ENCODE measurements around the gene MGAT4D.
A peak's percentile ranks its signal among the peaks of the same experiment; 100 is the strongest.
"Not testable (repeated sequence)": the region's sequence is repeated elsewhere in the genome, so short reads cannot be mapped to it uniquely, and the experiment has no call there.

MGAT4D gene

DNA sequence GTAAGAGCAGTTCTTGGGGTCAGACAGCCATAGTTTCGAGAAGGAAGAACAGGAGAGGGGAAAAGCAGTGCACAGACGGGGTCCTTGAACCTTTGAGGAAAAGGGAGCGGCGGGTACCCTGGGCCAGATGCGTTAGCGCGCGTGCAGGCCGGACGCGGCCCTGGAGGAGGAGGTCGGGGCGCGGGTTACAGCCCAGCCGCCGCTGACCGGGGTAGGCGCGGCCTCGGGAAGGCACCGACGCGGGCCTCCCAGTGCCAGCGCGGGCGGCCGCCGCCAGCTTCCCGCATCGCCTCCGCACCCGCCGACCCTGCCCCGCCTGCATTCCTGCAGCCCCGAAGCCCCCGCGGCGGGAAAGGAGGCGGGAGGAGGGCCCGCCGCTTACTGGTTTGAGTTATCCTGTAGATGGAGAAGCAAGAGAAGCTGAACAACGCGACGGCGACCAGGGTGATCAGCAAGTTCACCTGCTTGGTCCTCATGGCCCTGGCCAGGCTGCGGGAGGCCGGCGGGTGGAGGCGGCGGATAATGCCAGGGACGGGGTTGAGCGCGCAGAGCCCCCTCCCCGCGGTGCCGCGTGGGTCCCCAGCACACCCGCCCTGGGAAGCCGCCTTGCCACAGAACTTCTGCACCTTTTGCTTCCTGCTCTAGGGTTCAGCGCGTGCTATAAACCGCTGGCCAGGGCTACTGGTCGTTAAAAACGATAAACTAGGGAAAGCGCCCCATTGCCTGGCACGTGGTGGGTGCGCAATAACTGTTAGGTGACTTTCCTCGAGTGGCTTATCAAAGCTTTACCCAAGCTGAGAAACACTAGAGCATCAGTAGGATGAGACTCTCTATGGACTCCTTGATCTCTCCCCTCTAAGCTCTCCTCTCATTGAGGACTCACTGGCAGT lies at the start of gene MGAT4D:
Gene MGAT4D, minus strand, starts transcription at position 547 of the 890 bp plus-strand sequence. Its CDS starts 71 bp downstream, at position 476.
- no peak for DNase-seq (ENCODE audit: low read depth, low spot score)

- no peak for DNase-seq (ENCODE audit: low read depth, low spot score)
These were observed 35.9 kb upstream of the MGAT4D start for GRCh38 chr4:140533951-140534480.

DNA sequence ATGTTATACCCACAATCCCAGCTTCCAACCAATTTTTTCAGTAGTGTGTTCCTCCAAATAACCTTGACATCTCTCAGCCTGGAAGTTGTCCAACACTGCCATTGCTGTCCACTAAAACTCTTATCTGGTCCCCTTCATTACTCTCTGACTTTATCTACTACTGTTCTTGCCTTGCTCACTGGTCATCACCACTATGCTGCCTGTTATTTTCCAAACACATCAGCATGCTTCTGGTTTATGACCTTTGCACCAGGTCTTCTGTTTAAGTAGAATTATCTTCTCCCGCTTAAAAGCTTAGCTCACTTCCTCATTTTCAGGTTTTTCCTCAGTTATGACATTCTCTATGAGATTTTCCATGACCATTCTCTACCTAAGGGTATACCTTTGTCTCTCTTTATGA lies 31.3 kb upstream of the MGAT4D start:
- DNase-seq (ENCODE audit: low read depth, low spot score), result no peak

DNA sequence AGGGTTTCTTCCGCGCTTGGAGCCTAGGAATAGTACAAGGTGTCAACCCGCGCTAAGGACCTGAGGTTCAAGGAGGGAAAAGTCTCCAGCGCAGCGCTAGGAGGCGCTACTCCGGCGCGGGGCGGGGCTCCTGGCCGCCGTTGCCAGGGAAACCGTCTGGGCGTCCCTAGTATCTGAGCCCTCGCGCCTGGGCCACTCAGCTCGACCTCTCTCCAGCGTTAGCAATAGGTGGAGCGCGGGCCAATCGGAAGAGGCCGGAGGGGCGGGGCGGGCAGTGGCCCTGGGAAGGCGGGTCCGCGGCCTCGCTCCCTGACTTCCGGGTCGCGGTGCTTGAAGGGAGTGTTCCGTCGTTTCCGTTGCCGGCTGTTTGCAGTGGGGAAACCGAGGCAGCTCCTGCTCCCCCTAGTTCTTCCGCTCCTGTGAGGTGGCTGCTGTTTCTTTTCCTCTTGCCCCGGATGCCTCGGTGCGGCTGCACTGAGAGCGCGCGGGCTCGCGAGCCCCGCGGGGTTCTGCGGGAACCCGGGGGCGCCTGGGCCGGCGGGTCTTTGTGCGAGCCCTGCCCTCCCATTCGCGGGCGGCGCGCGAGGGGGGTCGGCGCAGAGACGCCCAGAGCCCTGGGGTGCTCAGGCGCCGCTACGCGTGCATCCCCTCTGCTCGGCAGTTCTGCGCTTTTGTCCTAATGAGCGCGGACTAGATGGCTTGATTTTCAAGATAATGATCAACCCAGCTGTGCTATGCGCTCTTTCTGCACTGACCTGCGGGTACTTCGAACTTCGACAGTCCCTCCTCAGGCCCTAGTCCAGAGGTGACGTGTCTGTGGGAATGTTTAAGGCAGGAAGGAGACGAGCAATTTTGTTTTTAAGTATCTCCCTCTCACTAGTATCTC lies 26.0 kb upstream of the MGAT4D start, which contains the start of gene ELMOD2:
Gene ELMOD2, plus strand, starts transcription at position 312 of the 886 bp plus-strand sequence. CDS start 1,261 bp downstream, outside the sequence.
- peak; percentile 72 for DNase-seq (ENCODE audit: low read depth, low spot score)

DNA sequence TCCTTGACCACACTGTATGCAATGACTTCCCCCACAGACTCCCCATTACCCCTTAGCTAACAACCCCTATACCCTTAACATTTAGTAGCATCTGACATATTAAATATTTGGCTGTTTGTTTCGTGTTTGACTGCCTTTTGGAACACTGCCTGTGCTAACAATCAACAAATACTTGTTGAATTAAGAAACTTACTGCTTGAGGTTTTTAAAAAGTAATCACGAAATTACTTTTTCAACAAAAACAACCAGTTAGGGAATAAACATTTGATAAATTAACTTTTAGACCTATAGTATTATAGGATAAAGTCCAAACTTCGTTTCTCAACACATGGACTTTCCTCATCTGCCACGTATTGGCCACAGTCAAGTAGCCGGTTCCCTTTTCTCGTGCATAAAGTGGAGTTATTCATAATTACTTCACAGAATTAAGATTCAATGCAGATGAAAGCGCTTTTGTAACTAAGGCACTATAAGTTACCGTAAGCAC lies 25.3 kb upstream of the MGAT4D start:
- no peak for DNase-seq (ENCODE audit: low read depth, low spot score)

DNA sequence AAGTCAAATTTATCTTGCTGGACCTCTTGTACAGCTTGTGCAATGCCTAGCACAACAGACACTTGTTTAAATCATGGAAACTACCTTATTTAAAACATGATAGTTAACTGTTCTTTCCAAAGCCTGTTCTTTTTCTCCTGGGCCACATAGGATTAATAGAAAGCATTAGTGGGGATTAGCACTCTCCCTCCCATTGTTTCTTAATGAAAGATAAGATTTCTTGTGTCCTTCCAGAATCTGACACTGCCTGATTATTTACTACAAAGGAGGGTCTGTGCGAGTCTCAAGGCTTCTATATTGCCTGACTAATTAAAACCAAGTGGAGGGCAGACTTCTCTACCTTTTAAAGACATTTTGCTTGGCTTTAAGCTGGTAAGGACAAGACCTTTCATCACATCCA lies 17.3 kb upstream of the MGAT4D start:
- no peak for DNase-seq (ENCODE audit: low read depth, low spot score)

DNA sequence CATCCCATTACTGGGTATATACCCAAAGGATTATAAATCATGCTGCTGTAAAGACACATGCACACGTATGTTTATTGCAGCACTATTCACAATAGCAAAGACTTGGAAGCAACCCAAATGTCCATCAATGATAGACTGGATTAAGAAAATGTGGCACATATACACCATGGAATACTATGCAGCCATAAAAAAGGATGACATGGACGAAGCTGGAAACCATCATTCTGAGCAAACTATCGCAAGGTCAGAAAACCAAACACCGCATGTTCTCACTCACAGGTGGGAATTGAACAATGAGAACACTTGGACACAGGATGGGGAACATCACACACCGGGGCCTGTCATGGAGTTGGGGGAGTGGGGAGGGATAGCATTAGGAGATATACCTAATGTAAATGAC lies 15.7 kb upstream of the MGAT4D start:
- DNase-seq (ENCODE audit: low read depth, low spot score), result not testable (repeated sequence)

GRCh38 chr4:140504261-140504660 lies 6.2 kb upstream of the MGAT4D start:
- no peak for DNase-seq (ENCODE audit: low read depth, low spot score)

DNA sequence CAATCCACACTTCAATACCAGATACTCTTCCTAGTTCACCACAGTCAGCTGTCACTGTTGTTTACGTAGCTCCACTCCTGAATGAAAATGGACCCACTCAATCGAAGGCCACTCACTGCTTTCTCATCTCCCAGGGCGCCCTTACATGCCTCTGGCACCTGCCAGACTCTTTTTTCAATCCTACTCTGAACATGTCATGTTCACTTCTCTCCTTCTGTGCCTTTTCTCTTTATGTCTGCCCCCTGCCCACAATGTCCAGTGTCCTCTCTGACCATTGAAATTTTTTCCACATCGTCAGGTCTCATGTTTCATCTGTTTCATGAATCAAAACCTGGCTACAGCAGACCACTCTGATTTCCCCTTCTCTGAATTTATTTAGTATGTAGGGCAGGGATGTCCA lies 1.3 kb upstream of the MGAT4D start:
- DNase-seq (ENCODE audit: low read depth, low spot score), result no peak

DNA sequence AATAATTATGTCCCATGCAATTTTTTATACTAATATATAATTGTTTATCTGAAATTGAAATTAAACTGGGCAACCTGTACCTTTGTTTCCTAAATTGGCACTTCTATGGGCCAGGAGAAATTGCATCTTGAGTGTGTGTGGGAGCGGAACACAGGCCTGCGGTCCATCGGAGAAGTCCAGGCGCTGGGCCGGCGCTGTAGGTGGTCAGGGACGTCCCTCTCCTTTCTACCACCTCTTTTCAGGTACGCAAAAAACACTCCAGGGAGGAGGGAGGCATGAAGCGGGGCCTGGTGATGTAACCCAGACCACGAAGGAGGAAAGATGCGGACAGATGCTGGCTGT lies 717 bp downstream of the MGAT4D start:
- DNase-seq (ENCODE audit: low read depth, low spot score), result no peak

DNA sequence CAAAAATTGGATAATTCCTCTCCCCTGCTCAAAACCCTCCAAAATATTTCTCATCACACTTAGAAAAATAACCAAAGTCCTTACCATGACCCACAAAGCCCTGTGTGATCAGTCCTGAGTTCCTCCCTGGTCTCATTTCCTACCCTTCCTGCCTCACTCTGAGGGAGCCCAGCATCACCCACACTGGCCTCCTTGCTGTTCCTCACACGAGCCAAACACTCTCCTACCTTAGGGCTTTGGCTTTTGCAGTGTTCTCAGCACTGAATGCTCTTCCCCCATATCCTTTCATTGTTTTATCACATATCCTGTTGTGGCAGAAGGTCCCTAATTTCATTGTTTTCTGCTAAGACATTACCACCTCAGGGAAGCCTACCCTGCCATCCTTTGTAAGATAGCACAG lies 12.2 kb downstream of the MGAT4D start:
- DNase-seq (ENCODE audit: low read depth, low spot score), result no peak

GRCh38 chr4:140483445-140483844 lies 14.6 kb downstream of the MGAT4D start:
- DNase-seq (ENCODE audit: low read depth, low spot score), result no peak

DNA sequence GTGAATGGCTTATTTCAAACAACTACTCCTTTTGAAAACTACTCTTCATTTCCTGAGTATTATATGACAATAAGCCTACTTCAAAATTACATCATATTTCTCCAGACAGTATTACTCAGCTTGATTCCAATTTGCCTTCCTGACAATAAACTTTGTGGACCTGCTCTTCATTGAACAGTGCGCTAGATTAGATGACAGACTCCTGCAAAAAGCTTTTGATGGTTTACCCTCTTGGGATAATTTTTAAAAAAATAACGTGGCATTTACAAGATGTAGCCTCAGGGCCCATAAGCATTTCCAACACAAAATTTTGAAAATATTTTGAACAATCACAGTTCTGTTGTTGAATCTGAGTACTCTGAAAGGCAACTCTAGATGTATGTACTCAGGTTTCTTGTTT lies 25.9 kb downstream of the MGAT4D start:
- DNase-seq (ENCODE audit: low read depth, low spot score), result no peak

DNA sequence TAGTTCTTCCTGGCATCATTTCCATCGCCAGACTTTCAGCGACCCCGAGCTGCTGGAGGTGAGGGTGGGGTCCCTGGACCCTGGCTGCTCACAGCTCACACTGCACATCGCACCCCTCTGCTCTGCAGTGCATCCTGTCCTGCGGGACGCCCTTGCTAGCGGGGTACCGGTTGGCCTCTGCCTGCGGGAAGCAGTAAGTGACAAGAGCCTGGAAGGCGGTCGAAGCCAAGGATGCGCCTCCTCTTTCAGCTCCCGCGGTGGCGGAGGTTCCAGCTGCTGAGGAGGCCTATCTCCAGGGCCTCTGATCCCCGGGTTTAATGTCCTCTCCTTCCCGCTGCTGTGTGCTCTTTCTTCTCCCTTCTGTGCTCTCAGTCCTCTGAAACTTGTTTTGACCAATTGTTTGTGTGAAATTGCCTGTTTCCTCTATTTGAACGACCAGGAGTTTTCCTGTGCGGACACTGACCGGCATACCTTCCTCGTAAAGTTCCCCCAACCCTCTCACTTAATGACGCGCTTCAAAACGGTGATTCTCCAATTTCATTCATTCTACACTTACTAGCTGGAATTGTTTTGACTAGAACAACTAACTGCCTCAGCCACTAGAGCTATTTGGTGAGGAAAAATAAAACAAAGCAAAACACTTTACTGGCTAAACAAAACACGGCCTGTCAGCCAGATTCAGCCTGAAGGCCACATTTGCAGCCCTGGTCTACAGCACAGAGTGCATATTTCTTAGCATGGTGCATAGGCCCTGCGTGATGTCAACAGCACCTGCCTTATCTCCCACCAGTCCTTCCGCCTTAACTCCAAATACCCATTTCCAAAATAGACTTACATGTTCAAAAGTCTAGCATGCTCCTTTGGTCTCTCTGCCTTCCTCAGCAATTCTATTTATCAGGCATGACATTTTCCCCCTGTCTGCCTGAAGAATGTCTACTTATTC lies 28.0 kb downstream of the MGAT4D start:
- DNase-seq (ENCODE audit: low read depth, low spot score), result no peak

DNA sequence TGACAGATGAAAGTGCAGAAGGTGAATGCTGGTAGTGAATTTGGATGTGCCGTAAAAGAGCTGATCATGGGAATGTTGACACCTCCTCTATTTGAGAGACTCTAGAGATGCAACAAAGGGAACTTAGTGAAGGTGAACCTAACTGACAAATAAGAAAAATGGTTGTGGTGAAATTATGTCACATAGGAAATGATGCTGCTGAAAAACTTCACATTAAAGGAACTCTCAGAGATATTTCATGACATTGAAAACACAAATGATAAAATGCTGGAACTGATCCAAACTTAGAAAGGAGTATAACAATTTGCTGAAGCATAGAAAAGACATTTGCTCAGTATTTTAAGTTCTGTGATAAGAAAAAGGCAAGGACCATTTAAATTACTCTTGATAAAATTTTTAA lies 31.9 kb downstream of the MGAT4D start:
- no peak for DNase-seq (ENCODE audit: low read depth, low spot score)

- DNase-seq (ENCODE audit: low read depth, low spot score), result no peak
These were observed 34.5 kb downstream of the MGAT4D start for GRCh38 chr4:140463614-140464013.

DNA sequence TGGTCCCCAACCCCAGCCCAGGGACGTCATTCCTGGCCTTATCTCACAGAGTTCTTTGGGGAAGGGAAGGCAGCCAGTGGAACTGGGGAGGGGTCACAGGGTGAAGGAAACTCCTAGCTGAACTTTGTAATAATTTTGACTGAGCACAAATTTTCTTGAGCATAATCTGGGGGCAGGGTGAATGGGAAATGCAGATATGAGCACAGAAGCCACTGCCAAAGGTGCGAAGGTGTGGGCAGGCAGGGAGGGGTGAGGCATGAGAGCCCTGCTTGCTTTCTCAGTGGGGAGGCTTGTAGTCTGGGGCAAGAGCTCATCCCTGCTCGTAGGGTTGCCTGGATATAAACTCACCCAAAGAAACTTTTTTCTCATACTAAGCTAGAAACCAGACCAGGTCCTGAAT lies 34.9 kb downstream of the MGAT4D start:
- DNase-seq (ENCODE audit: low read depth, low spot score), result no peak

DNA sequence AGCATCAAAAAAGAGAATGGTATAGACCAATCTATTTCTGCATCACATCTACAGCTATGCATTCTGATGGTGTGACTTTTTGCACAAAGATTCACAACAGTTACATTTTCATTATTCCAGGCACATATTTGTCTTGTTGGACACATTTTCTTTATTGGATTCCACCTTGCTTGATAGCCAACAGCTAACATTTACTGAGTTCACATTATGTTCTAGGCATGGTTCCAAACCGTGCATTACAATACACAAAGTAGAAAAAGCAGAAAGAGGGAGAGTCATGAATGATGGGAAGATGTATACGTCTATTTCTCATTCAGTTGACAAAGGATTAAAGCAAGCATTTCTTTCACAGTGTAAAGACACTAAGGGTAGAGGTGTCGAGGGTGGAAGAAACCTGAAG lies 47.7 kb downstream of the MGAT4D start:
- no peak for DNase-seq (ENCODE audit: low read depth, low spot score)

DNA sequence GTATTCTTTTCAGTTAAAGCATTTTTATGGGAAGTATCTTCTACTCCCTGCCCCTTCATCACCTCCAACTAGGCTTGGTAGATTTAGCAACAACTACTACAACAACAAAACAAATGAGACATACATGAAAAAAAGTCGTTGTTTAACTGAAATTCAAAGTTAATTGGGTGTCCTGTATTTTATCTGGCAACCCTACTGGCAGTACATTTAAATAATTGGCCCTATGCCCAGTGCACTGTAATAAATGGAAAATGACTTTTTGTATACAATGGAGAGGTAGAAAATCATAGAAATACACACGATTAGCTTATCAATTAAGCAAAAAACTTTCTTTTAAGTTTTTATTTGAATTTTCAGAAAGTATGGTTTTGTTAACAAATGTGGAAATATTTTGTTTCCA lies 49.3 kb downstream of the MGAT4D start:
- no peak for DNase-seq (ENCODE audit: low read depth, low spot score)

DNA sequence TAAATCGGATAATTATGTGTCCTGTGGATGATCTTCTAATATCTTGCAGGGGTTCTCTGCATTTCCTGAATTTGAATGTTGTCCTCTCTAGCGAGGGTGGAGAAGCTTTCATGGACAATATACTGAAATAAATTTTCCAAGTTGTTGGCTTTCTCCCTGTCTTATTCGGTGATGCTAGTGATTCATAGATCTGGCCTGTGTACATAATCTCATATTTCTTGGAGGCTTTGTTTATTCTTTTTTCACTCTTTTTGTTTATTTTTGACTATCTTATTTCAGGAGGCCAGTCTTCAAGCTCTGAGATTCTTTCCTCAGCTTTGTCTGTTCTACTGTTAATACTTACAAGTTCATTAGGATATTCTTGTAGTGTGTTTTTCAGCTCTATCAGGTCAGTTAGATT lies 49.9 kb downstream of the MGAT4D start:
- no peak for DNase-seq (ENCODE audit: low read depth, low spot score)

DNA sequence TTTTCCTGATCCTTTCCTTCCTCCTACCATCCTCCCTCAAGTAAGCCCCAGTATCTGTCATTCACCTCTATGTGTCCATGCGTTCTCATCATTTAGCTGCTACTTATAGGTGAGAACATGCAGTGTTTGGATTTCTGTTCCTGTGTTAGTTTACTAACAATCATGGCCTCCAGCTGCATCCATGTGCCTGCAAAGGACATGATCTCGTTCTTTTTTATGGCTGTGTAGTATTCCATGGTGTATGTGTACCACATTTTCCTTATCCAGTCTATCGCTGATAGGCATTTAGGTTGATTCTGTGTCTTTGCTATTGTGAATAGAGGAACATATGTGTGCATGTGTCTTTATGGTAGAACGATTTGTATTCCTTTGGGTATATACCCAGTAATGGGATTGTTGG lies 53.7 kb downstream of the MGAT4D start:
- not testable (repeated sequence) for DNase-seq (ENCODE audit: low read depth, low spot score)

Measured in iPS DF 19.7 (cell line).